ENCODE data around the gene SMAD7.
"Not testable (repeated sequence)": the region's sequence is repeated elsewhere in the genome, so short reads cannot be mapped to it uniquely, and the experiment has no call there.

The SMAD7 gene

DNA sequence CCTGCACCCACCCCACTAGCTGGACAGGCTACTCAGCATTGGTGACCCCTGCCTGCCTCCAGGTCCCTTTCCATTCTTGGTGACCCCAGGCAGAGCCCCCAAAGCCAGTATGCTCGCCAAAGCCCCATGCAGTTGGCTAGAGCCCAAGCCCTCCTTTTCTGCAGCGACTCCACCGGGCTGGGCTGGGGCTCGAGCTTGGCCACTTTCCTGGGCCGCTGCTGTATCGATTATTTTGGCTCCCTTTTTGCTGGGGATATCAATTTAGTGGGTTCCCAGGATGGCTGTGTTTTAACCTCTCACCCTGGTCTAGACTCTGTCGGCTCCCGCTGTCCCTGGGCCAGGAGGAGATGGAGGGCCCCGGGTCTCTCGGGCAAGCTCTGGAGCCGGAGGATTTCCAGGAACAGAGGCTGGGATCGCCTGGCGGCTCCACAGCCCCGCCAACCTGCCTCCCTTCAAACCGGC lies 76.0 kb downstream of the SMAD7 start:
- DNase-seq, result no peak

DNA sequence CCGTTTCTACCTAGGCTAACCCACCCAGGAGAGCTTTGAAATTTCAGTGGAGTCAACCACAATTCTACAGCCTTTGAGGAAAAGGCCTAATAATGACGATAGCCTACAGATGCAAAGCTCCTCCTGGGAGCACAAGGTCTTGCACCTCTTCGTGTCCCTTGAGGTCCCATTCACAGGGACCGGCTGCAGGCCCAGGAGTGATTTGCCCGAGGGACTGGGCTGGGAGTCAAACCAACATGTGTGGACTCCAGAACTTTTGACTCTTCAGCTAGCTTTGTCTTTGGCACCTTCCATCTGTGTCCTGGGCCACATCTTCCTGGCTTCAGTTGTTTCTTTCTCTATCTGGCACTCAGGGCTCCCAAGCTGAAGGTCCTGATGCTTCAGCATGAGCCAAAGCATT lies 76.5 kb downstream of the SMAD7 start:
- DNase-seq, result no peak

DNA sequence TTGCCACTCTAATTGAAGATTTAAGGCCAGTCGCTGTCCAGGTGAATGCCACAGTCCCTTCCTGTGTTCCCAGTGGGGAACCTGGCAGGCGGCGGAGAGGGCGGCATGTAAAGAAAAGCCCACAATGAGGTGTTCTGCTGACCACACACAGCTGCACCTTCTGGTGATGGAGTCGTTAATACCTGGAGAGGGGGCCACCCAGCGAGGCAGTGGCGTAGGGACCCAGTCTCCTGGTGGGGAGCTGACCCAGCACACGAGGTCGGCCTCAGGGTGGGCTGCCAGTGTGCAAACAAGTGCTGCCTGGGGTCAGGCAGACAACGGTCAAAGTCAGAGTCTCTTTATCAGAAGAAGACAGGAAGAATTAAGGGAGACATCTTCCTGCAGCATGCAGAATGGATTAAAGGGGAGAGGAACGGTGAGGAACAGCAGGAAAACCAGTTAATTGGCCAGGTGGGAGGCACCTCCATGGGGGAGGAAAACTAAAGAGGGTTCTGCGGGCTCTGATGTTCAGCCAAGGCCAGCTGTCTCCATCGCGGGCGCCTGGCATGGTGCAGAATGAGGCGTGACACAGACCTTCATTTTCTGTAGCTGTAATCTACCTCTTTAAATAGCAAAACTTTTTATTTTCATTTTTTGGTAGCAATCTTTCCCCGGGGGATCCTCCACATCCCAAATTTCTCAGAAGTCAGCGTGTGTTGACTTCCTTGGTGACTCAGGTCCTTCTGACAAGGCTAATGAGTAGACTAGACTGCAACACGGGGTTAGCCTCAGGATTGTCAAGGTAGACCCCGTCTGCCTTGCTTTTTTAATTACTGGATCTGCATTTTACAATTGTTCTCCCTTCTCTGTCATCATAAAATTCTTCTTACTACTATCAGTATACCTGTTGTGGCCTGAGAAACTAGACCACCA lies 78.3 kb downstream of the SMAD7 start:
- DNase-seq, result no peak

DNA sequence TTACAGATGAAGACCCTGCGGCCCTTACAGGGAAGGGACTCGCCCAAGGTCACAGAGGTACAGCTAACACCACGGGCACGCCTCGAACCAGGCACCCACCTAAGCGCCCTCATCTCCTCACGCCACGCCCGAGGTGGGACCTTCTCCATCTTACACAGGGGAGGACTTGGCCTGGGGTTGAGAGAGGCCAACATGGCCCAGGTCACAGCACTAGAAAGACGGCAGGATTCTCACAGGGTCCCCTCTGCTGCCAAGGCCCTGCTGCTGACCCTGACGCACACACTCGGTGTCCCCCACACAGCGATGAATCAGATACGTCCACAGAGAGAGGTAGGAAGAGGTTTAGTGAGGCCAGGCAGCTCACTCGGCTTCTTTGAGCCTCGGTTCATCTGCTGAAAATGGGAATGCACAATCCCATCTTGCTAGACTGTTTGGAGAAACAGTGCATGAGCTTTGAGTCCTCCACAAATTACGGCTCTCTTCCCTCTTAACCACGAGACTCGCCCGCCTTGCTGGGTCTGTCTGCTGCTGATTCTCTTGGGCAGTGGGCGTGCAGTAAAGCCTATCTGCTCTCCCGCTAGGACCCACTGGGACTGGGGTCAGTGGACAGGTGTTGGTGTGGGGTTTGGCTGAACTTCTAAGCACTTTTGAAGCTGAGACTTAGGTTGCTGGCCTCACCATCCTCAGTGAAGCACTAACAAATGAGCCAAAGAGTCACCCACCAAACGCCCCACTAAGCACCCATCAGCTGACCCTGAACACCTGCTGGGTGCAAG lies 79.2 kb downstream of the SMAD7 start:
- DNase-seq, result no peak

DNA sequence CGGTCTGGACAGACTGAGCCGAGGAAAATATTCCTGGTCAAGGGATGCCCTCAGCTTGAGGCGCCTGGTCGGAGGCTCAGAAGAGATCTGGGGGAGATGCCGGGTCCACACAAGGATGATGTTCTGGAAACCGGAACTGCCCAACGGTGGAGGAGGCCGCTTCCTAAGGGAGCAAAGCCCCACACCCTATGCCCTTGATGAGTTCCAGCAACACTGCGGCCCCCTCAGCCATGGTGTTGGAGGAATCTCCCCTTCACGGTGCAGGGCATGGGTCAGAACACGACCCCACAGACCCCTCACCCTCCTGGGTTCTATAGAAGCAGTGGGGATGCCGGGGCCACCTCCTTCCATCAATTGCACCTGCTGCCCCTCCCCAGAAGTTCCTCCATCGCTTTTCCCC lies 79.8 kb downstream of the SMAD7 start:
- not testable (repeated sequence) for DNase-seq
